Type B pancreatic cell (in vitro differentiated cells): ENCODE measurements around the gene DOCK7. TPM values are rescaled to one million over a fixed set of nuclear protein-coding genes. Genes with fewer than 3 reads are reported as not detected.
A peak's percentile ranks its signal among the peaks of the same experiment; 100 is the strongest.
"Not testable (repeated sequence)": the region's sequence is repeated elsewhere in the genome, so short reads cannot be mapped to it uniquely, and the experiment has no call there.

Experiments used
- DNase-seq: peaks from one replicate; pipeline ENCODE4 v3.0.0; 2021; ENCODE audit warnings: mixed read lengths; ENCODE audit not compliant: unreplicated experiment; ENCODE audit errors: extremely low spot score
- H3K27ac Mint-ChIP-seq: 2 replicates; pipeline ENCODE4 v1.8.0; 2021; ENCODE audit warnings: mild to moderate bottlenecking, mixed read lengths
- H3K27me3 Mint-ChIP-seq: 2 replicates; pipeline ENCODE4 v1.8.0; 2021; ENCODE audit warnings: mixed read lengths
- H3K36me3 Mint-ChIP-seq: 2 replicates; pipeline ENCODE4 v1.8.0; 2021; ENCODE audit warnings: mixed read lengths
- H3K4me1 Mint-ChIP-seq: one replicate; pipeline ENCODE4 v1.8.0; 2021; ENCODE audit warnings: mixed read lengths; ENCODE audit not compliant: unreplicated experiment
- H3K4me3 Mint-ChIP-seq: 2 replicates; pipeline ENCODE4 v1.8.0; 2021; ENCODE audit warnings: mild to moderate bottlenecking, mixed read lengths
- H3K9me3 Mint-ChIP-seq: 2 replicates; pipeline ENCODE4 v1.8.0; 2021; ENCODE audit warnings: mixed read lengths
- CTCF ChIP-seq: fragments of 200-600 bp; sonication (generic); conservative IDR thresholded peaks from 2 replicates; pipeline ENCODE4 v1.5.0; 2021; ENCODE audit warnings: antibody characterized with exemption, mild to moderate bottlenecking
- total RNA-seq: library from RNA; stranded (reverse); gene quantifications from 2 replicates; pipeline ENCODE4 v1.2.1, GENCODE V29; 2021; ENCODE audit warnings: low replicate concordance

DOCK7 gene
- total RNA-seq, 1 donor from 2014 or later, result 61.1 TPM

- H3K4me3 Mint-ChIP-seq, result no peak overlapping the region
- DNase-seq, result no peak
- peaks cover 22% of the 10 kb centered on the region for H3K27me3 Mint-ChIP-seq
- no peaks in the 10 kb centered on the region for H3K36me3 Mint-ChIP-seq
- no peak for TF ChIP-seq CTCF
- H3K27ac Mint-ChIP-seq, result no peak overlapping the region
- no peaks in the 10 kb centered on the region for H3K9me3 Mint-ChIP-seq
- peaks cover 19% of the 10 kb centered on the region for H3K4me1 Mint-ChIP-seq
These were observed 29.3 kb upstream of the DOCK7 start for GRCh38 chr1:62717483-62717882.

- no peak for TF ChIP-seq CTCF
- Mint-ChIP-seq H3K27me3 (peaks cover 22% of the 10 kb centered on the region), H3K4me3 (no peak overlapping the region), H3K4me1 (peaks cover 16% of the 10 kb centered on the region), H3K27ac (no peak overlapping the region), H3K36me3 (no peaks in the 10 kb centered on the region), H3K9me3 (no peaks in the 10 kb centered on the region)
- DNase-seq, result no peak
These were observed 28.2 kb upstream of the DOCK7 start for GRCh38 chr1:62716397-62716796.

- Mint-ChIP-seq H3K9me3 (no peaks in the 10 kb centered on the region), H3K4me3 (no peak overlapping the region), H3K27me3 (peaks cover 11% of the 10 kb centered on the region), H3K4me1 (peaks cover 6% of the 10 kb centered on the region), H3K36me3 (peaks cover 4% of the 10 kb centered on the region), H3K27ac (no peak overlapping the region)
- no peak for TF ChIP-seq CTCF
- no peak for DNase-seq
These were observed 24.4 kb upstream of the DOCK7 start for GRCh38 chr1:62712336-62713243.

GRCh38 chr1:62707744-62708120, 19.5 kb upstream of the DOCK7 start:
- no peaks in the 10 kb centered on the region for H3K9me3 Mint-ChIP-seq
- H3K4me1 Mint-ChIP-seq, result no peaks in the 10 kb centered on the region
- H3K27ac Mint-ChIP-seq, result peak overlapping the region; percentile 31
- no peak overlapping the region for H3K4me3 Mint-ChIP-seq
- no peak for DNase-seq
- no peak for TF ChIP-seq CTCF
- peaks cover 4% of the 10 kb centered on the region for H3K36me3 Mint-ChIP-seq
- no peaks in the 10 kb centered on the region for H3K27me3 Mint-ChIP-seq

- Mint-ChIP-seq H3K4me3 (no peak overlapping the region), H3K27me3 (no peaks in the 10 kb centered on the region), H3K9me3 (no peaks in the 10 kb centered on the region), H3K27ac (peak overlapping the region; percentile 31), H3K36me3 (peaks cover 4% of the 10 kb centered on the region), H3K4me1 (no peaks in the 10 kb centered on the region)
- TF ChIP-seq CTCF, result no peak
- DNase-seq, result no peak
These were observed 19.0 kb upstream of the DOCK7 start for GRCh38 chr1:62706985-62707743.

- H3K4me3 Mint-ChIP-seq, H3K27me3 Mint-ChIP-seq, H3K9me3 Mint-ChIP-seq, H3K27ac Mint-ChIP-seq, DNase-seq, H3K4me1 Mint-ChIP-seq, H3K36me3 Mint-ChIP-seq: not testable (repeated sequence)
These were observed 10.0 kb upstream of the DOCK7 start for GRCh38 chr1:62698161-62698560.

- not testable (repeated sequence) for H3K9me3 Mint-ChIP-seq, H3K27me3 Mint-ChIP-seq, H3K36me3 Mint-ChIP-seq, DNase-seq, H3K27ac Mint-ChIP-seq, H3K4me3 Mint-ChIP-seq
- peaks cover 23% of the 10 kb centered on the region for H3K4me1 Mint-ChIP-seq
These were observed 6.3 kb upstream of the DOCK7 start for GRCh38 chr1:62694479-62694878.
